Testis (tissue), 3 donors: ENCODE data around the gene RUNX3. TPM values are rescaled to one million over a fixed set of nuclear protein-coding genes. Genes with fewer than 3 reads are reported as not detected.

ENCODE experiments used
- DNase-seq: peaks from one replicate; pipeline ENCODE4 v3.0.0-alpha.2; 2019
- H3K27ac ChIP-seq, 2 donors: fragments of 200-600 bp; sonication (generic); one replicate each; pipeline ENCODE4 v1.5.1; 2019
- H3K27me3 ChIP-seq: fragments of 200-600 bp; sonication (generic); one replicate; pipeline ENCODE4 v1.5.1; 2019
- H3K36me3 ChIP-seq: fragments of 200-600 bp; sonication (generic); one replicate; pipeline ENCODE4 v1.5.1; 2017; ENCODE audit warnings: low read depth; ENCODE audit errors: missing control alignments
- H3K4me1 ChIP-seq: fragments of 200-600 bp; sonication (generic); one replicate; pipeline ENCODE4 v1.5.1; 2019
- H3K4me3 ChIP-seq, 2 donors: fragments of 200-600 bp; sonication (generic); one replicate each; pipeline ENCODE4 v1.5.1; 2017 to 2019
- H3K9me3 ChIP-seq: fragments of 200-600 bp; sonication (generic); one replicate; pipeline ENCODE4 v1.5.1; 2017
- POLR2A ChIP-seq: fragments of 450-650 bp; IDR thresholded peaks from one replicate; pipeline ENCODE4 v1.6.1; 2017; ENCODE audit warnings: antibody characterized with exemption, mild to moderate bottlenecking, moderate library complexity
- WGBS, 2 donors: methylation state at CpG; one replicate each; pipeline ENCODE4 v1.1.5; 2018; 5-methylcytosine and 5-hydroxymethylcytosine counted together
- intact Hi-C: fragments of 100-400 bp; cut with DNase I; formaldehyde crosslinking; loops from one replicate; pipeline ENCODE4 v1.15.1; 2023; ENCODE audit warnings: low total_unique reads
- polyA plus RNA-seq: library from polyadenylated mRNA; stranded (reverse); fragments of 350-450 nt; fragmentation: Illumina TruSeq; extraction: RNeasy Lipid Tissue Mini Kit (QIAGEN cat#74804); gene quantifications from one replicate; pipeline ENCODE4 v1.2.3, GENCODE V29; 2014; ENCODE audit warnings: low read depth, low replicate concordance; ENCODE audit not compliant: insufficient read depth
- total RNA-seq, 2 donors: library from RNA; depleted of rRNA; stranded (reverse); fragments of >200 nt; gene quantifications; one replicate each; pipeline ENCODE4 v1.2.3, GENCODE V29; 2016
- TF ChIP-seq, protein P1 (sequence below), 3 experiments: fragments of 450-650 bp in 2 of 3; fragments of 200-600 bp in 1 of 3; sonication (generic) in 1 of 3; IDR thresholded peaks; one replicate each; pipeline ENCODE4 v1.5.1; 2016 to 2019; ENCODE audit warnings: antibody characterized with exemption in 3 of 3, mild to moderate bottlenecking in 2 of 3, moderate library complexity in 1 of 3

RUNX3 gene
- total and polyA plus RNA-seq, 3 donors from 2014 or later = 5.1 to 6.4 (median 5.7) TPM

DNA sequence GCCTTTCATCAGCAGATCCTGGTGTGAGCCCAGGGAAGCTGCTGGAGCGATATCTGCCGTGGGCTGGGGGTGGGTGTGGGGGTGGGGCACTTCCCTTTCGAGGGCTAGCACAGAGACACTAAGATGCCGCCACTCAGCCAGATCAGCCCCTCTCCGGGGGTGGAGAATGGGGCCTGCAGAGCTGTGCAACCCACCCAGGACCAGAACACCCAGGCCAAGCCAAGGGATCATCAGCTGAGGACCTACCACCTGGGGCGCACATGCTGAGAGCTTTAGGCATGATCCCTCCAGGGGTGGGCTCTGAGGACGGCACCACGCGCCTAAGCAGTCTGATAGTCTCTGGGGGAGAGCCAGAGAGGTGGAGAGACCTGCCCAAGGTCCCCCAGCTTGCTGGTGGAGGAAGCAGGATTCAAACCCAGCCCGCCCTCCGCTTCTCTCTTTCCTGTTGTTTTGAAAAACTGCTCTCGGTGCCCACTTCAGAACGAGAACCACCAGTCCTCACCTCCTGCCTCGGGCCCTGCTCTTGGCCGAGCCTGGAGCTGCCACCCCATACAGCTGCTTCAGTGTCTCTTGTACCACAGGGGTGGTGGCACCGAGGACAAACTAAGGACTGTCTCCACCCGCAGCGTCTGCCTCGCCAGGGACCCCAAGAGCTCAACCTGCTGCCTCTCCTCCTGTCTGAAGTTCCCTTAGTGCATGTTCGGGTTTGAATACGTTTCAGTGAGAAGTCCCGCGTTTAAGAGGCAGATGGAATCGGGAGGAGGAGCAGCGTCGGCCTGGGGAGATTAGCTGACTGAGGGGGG, 39.7 kb upstream of the RUNX3 start:
- WGBS, 2 donors = 59 to 76% methylated on average over 10 to 22 of the region's 26 CpGs
- Histone ChIP-seq H3K27ac (no peak overlapping the region), H3K9me3 (no peaks in the 10 kb centered on the region), H3K27me3 (no peaks in the 10 kb centered on the region), H3K4me3 (no peak overlapping the region), H3K36me3 (no peaks in the 10 kb centered on the region), H3K4me1 (no peaks in the 10 kb centered on the region)
- no peak for TF ChIP-seq POLR2A
- TF ChIP-seq, protein P1, sequence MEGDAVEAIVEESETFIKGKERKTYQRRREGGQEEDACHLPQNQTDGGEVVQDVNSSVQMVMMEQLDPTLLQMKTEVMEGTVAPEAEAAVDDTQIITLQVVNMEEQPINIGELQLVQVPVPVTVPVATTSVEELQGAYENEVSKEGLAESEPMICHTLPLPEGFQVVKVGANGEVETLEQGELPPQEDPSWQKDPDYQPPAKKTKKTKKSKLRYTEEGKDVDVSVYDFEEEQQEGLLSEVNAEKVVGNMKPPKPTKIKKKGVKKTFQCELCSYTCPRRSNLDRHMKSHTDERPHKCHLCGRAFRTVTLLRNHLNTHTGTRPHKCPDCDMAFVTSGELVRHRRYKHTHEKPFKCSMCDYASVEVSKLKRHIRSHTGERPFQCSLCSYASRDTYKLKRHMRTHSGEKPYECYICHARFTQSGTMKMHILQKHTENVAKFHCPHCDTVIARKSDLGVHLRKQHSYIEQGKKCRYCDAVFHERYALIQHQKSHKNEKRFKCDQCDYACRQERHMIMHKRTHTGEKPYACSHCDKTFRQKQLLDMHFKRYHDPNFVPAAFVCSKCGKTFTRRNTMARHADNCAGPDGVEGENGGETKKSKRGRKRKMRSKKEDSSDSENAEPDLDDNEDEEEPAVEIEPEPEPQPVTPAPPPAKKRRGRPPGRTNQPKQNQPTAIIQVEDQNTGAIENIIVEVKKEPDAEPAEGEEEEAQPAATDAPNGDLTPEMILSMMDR (IDR thresholded peaks at IDR 0.05) = no peak
- intact Hi-C loops = no loop called here
- DNase-seq = no peak

GRCh38 chr1:24968941-24969585, 39.0 kb upstream of the RUNX3 start:
- no peak for DNase-seq
- TF ChIP-seq POLR2A = no peak
- TF ChIP-seq, protein P1 (IDR thresholded peaks at IDR 0.05) = no peak
- no peaks in the 10 kb centered on the region for H3K36me3 ChIP-seq
- no peaks in the 10 kb centered on the region for H3K27me3 ChIP-seq
- WGBS, 2 donors = 86 to 89% methylated on average over 14 of the region's 14 CpGs
- intact Hi-C loops = no loop called here
- no peaks in the 10 kb centered on the region for H3K9me3 ChIP-seq
- no peak overlapping the region for H3K4me3 ChIP-seq
- no peaks in the 10 kb centered on the region for H3K4me1 ChIP-seq
- no peak overlapping the region for H3K27ac ChIP-seq

- Histone ChIP-seq H3K4me3 (no peak overlapping the region), H3K4me1 (no peaks in the 10 kb centered on the region), H3K27me3 (no peaks in the 10 kb centered on the region), H3K36me3 (no peaks in the 10 kb centered on the region), H3K27ac (no peak overlapping the region), H3K9me3 (no peaks in the 10 kb centered on the region)
- no peak for DNase-seq
- intact Hi-C loops = no loop called here
- no peak for TF ChIP-seq POLR2A
- TF ChIP-seq, protein P1 (IDR thresholded peaks at IDR 0.05) = no peak
- 84 to 89% methylated on average over 6 of the region's 6 CpGs for WGBS, 2 donors
Observed at GRCh38 chr1:24967962-24968361, 37.9 kb upstream of the RUNX3 start.

DNA sequence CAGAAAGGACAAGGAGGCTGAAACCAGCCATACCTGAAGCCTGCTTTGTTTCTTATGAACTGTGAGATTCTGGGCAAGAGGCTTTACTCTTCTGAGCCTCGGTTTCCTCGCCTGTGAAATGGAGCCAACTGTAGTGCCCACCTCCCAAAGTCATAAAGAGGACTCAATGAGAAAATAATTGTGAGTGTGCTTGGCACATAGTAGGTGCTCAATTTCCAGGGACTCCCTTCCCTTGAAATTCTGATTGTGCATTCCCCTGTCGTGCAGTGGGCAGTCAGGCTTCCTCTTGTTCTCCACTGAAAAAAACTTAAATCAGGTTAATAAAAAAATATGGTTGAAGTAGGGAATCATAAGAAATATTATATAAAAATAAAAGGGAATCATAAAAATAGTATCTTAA, 37.5 kb upstream of the RUNX3 start:
- no peaks in the 10 kb centered on the region for H3K4me1 ChIP-seq
- H3K27me3 ChIP-seq = no peaks in the 10 kb centered on the region
- WGBS, 2 donors = 87 to 91% methylated on average over 3 of the region's 3 CpGs
- no peaks in the 10 kb centered on the region for H3K9me3 ChIP-seq
- H3K27ac ChIP-seq = no peak overlapping the region
- intact Hi-C loops = no loop called here
- DNase-seq = no peak
- H3K36me3 ChIP-seq = no peaks in the 10 kb centered on the region
- H3K4me3 ChIP-seq = no peak overlapping the region
- no peak for TF ChIP-seq POLR2A
- TF ChIP-seq, protein P1 (IDR thresholded peaks at IDR 0.05) = no peak
